B cell (primary cell): ENCODE measurements around the gene TRPV5. TPM values are rescaled to one million over a fixed set of nuclear protein-coding genes. Genes with fewer than 3 reads are reported as not detected.

ENCODE experiments used
- ATAC-seq: fragments of 200-7000 bp; cut with Tn5 transposase; one replicate; pipeline ENCODE4 v1.10.0; 2021; ENCODE audit warnings: low read depth, mild to moderate bottlenecking, moderate number of reproducible peaks, moderate library complexity
- CTCF ChIA-PET: fragments of 350-600 bp; sonication (Branson Sonifier 250); formaldehyde crosslinking; loops from one replicate; lab custom pipeline; 2021; ENCODE audit warnings: antibody characterized with exemption, inconsistent platforms; lab: Charles Lee
- POLR2A ChIA-PET: fragments of 350-600 bp; sonication (Branson Sonifier 250); formaldehyde crosslinking; loops from one replicate; lab custom pipeline; 2021; ENCODE audit warnings: antibody characterized with exemption; lab: Charles Lee
- DNase-seq: peaks from one replicate; pipeline ENCODE4 v3.0.0; 2013
- H2AFZ ChIP-seq: 2 replicates; pipeline ENCODE4 v1.6.1; 2012; ENCODE audit warnings: mild to moderate bottlenecking, low read depth, low read length; ENCODE audit not compliant: insufficient read depth, poor library complexity, severe bottlenecking
- H3K27ac ChIP-seq, 2 donors: 1 replicate in 1 of 2; 2 replicates in 1 of 2; pipeline ENCODE4 v1.5.1; 2012 to 2013; ENCODE audit warnings: low read length in 2 of 2, mild to moderate bottlenecking in 2 of 2, moderate library complexity in 1 of 2
- H3K27me3 ChIP-seq, 4 experiments: fragments of 200-600 bp in 1 of 4; sonication (generic) in 1 of 4; replicated peaks in 1 of 4; 1 replicate in 2 of 4; 2 replicates in 2 of 4; pipeline versions ENCODE4 v1.6.1 to v1.7.0; 2013 to 2016; ENCODE audit warnings: low read length in 3 of 4, mild to moderate bottlenecking in 2 of 4, mixed read lengths in 1 of 4, moderate library complexity in 1 of 4; ENCODE audit not compliant: insufficient read depth in 4 of 4, control insufficient read depth in 3 of 4; ENCODE audit errors: control extremely low read depth in 1 of 4
- H3K36me3 ChIP-seq, 2 experiments: replicated peaks in 1 of 2; 1 replicate in 1 of 2; 2 replicates in 1 of 2; pipeline versions ENCODE4 v1.6.1 to v1.7.1; 2013; ENCODE audit warnings: low read length in 1 of 2; ENCODE audit not compliant: insufficient read depth in 2 of 2, control insufficient read depth in 1 of 2; ENCODE audit errors: control extremely low read depth in 1 of 2, extremely low read depth in 1 of 2
- H3K4me1 ChIP-seq, 2 donors: fragments of 200-600 bp in 1 of 2; sonication (generic) in 1 of 2; 1 replicate in 1 of 2; 2 replicates in 1 of 2; pipeline versions ENCODE4 v1.5.1 to v1.6.1; 2013 to 2017; ENCODE audit warnings: low read length in 2 of 2; ENCODE audit not compliant: control insufficient read depth in 2 of 2, insufficient read depth in 2 of 2
- H3K4me2 ChIP-seq: replicated peaks from 2 replicates; pipeline ENCODE3; 2012; ENCODE audit warnings: mild to moderate bottlenecking, low read depth, low read length; ENCODE audit not compliant: poor library complexity, severe bottlenecking
- H3K4me3 ChIP-seq, 5 experiments: fragments of 200-600 bp in 1 of 5; sonication (generic) in 1 of 5; 1 replicate in 3 of 5; 2 replicates in 2 of 5; pipeline versions ENCODE4 v1.5.1 to v1.7.0; 2011 to 2016; ENCODE audit warnings: low read length in 4 of 5, mild to moderate bottlenecking in 4 of 5, low read depth in 2 of 5, control low read depth in 1 of 5, moderate library complexity in 1 of 5; ENCODE audit not compliant: insufficient read depth in 1 of 5; ENCODE audit errors: control extremely low read depth in 1 of 5, extremely low read depth in 1 of 5
- H3K79me2 ChIP-seq: fragments of 200-600 bp; sonication (generic); one replicate; pipeline ENCODE4 v1.6.0; 2016; ENCODE audit warnings: low read length; ENCODE audit not compliant: control insufficient read depth, insufficient read depth
- H3K9ac ChIP-seq: fragments of 200-600 bp; sonication (generic); 2 replicates; pipeline ENCODE4 v1.6.1; 2017; ENCODE audit warnings: mild to moderate bottlenecking, low read length, moderate library complexity
- H3K9me3 ChIP-seq, 3 donors: one replicate each; pipeline versions ENCODE4 v1.6.1 to v1.7.1; 2013; ENCODE audit warnings: low read length in 2 of 3; ENCODE audit not compliant: control insufficient read depth in 2 of 3, insufficient read depth in 1 of 3; ENCODE audit errors: control extremely low read depth in 1 of 3
- H4K20me1 ChIP-seq: 2 replicates; pipeline ENCODE4 v1.6.0; 2012; ENCODE audit warnings: mild to moderate bottlenecking, low read length; ENCODE audit not compliant: insufficient read depth, control insufficient read depth, poor library complexity, severe bottlenecking
- H3K27ac Mint-ChIP-seq: one replicate; pipeline ENCODE4 v1.8.0; 2021; ENCODE audit warnings: mixed read lengths
- H3K27me3 Mint-ChIP-seq: one replicate; pipeline ENCODE4 v1.8.0; 2021; ENCODE audit warnings: mixed read lengths
- H3K4me1 Mint-ChIP-seq: one replicate; pipeline ENCODE4 v1.8.0; 2021; ENCODE audit warnings: mixed read lengths
- H3K4me3 Mint-ChIP-seq: one replicate; pipeline ENCODE4 v1.8.0; 2021; ENCODE audit warnings: mixed read lengths
- H3K9me3 Mint-ChIP-seq: one replicate; pipeline ENCODE4 v1.8.0; 2022; ENCODE audit warnings: mixed read lengths; ENCODE audit not compliant: insufficient read depth
- CTCF ChIP-seq: fragments of 200-600 bp; IDR thresholded peaks from one replicate; pipeline ENCODE4 v1.8.0; 2022; ENCODE audit warnings: antibody characterized with exemption, mild to moderate bottlenecking
- EZH2 ChIP-seq: IDR thresholded peaks from 2 replicates; pipeline ENCODE4 v1.6.1; 2012; ENCODE audit warnings: borderline replicate concordance, low read depth, mild to moderate bottlenecking, moderate library complexity, low read length; ENCODE audit not compliant: insufficient read depth, poor library complexity, severe bottlenecking
- WGBS: methylation state at CpG from one replicate; pipeline ENCODE4 v1.1.5; 2013; ENCODE audit warnings: missing lambda C conversion rate; ENCODE audit not compliant: insufficient coverage; 5-methylcytosine and 5-hydroxymethylcytosine counted together
- intact Hi-C: fragments of 100-400 bp; cut with micrococcal nuclease; formaldehyde crosslinking; loops from one replicate; pipeline ENCODE4 v1.10.0; 2022
- polyA plus RNA-seq: library from polyadenylated mRNA; depleted of rRNA; stranded (reverse); fragments of >200 nt; gene quantifications from 2 replicates; pipeline ENCODE4 v1.2.3, GENCODE V29; 2012
- total RNA-seq, 2 donors: library from RNA; stranded (reverse); fragments of 120-200 nt in 1 of 2; gene quantifications; 1 replicate in 1 of 2; 2 replicates in 1 of 2; pipeline versions ENCODE4 v1.2.3 to v1.2.4, GENCODE V29; 2013 to 2022

TRPV5 gene
- total and polyA plus RNA-seq, 2 donors (not counting 1 experiment from before 2014, with no cell fraction given), result 0.03 TPM; not detected in 1

- no peak overlapping the region for H3K4me2 ChIP-seq
- CTCF ChIA-PET, result no interaction called here
Measured at GRCh38 chr7:142963993-142964392, 30.4 kb upstream of the TRPV5 start.

GRCh38 chr7:142962991-142963390, 29.4 kb upstream of the TRPV5 start:
- H4K20me1 ChIP-seq, result no peaks in the 10 kb centered on the region
- no peak for ATAC-seq
- intact Hi-C loops, result no loop called here
- H3K9ac ChIP-seq, result no peak overlapping the region
- no peaks in the 10 kb centered on the region for H3K9me3 ChIP-seq
- no peaks in the 10 kb centered on the region for H3K79me2 ChIP-seq
- TF ChIP-seq EZH2 (no peak), CTCF (no peak)
- H3K4me2 ChIP-seq, result no peak overlapping the region
- H3K27me3 ChIP-seq, result peaks cover 0 to 14% (median 3%) of the 10 kb centered on the region in 4 experiments
- Mint-ChIP-seq H3K4me1 (no peaks in the 10 kb centered on the region), H3K27ac (no peak overlapping the region), H3K9me3 (no peaks in the 10 kb centered on the region), H3K27me3 (peaks cover 51% of the 10 kb centered on the region), H3K4me3 (no peak overlapping the region)
- no peak overlapping the region for H3K4me3 ChIP-seq
- 86% methylated on average over 1 of the region's 1 CpG for WGBS
- no peaks in the 10 kb centered on the region for H3K36me3 ChIP-seq
- H2AFZ ChIP-seq, result no peak overlapping the region
- no peak for DNase-seq
- H3K4me1 ChIP-seq, result no peaks in the 10 kb centered on the region
- H3K27ac ChIP-seq, result no peak overlapping the region
- POLR2A ChIA-PET, result no interaction called here
- CTCF ChIA-PET, result no interaction called here

More at GRCh38 chr7:142963993-142964392, 30.4 kb upstream of the TRPV5 start:
- H3K27ac Mint-ChIP-seq, result no peak overlapping the region
- Histone ChIP-seq H3K27me3 (peaks cover 0 to 19% (median 9%) of the 10 kb centered on the region in 4 experiments), H3K79me2 (no peaks in the 10 kb centered on the region), H3K4me1 (no peaks in the 10 kb centered on the region), H2AFZ (no peak overlapping the region), H3K9me3 (no peaks in the 10 kb centered on the region), H3K27ac (no peak overlapping the region), H3K36me3 (no peaks in the 10 kb centered on the region), H3K9ac (no peak overlapping the region), H4K20me1 (no peaks in the 10 kb centered on the region), H3K4me3 (no peak overlapping the region)
- POLR2A ChIA-PET, result no interaction called here
- no peaks in the 10 kb centered on the region for H3K4me1 Mint-ChIP-seq
- no peaks in the 10 kb centered on the region for H3K9me3 Mint-ChIP-seq
- DNase-seq (no peak), ATAC-seq (no peak)
- peaks cover 56% of the 10 kb centered on the region for H3K27me3 Mint-ChIP-seq
- WGBS, result 87% methylated on average over 1 of the region's 2 CpGs
- TF ChIP-seq EZH2, result no peak
- no peak for TF ChIP-seq CTCF
- H3K4me3 Mint-ChIP-seq, result no peak overlapping the region
- intact Hi-C loops, result no loop called here
